T-helper 1 cell (primary cell): ENCODE results near the gene COL27A1.
"Not testable (repeated sequence)": the region's sequence is repeated elsewhere in the genome, so short reads cannot be mapped to it uniquely, and the experiment has no call there.

Experiments used
- DNase-seq, 5 donors: peaks; one replicate each; pipeline ENCODE4 v3.0.0-alpha.2; 2012 to 2020

The COL27A1 gene

DNA sequence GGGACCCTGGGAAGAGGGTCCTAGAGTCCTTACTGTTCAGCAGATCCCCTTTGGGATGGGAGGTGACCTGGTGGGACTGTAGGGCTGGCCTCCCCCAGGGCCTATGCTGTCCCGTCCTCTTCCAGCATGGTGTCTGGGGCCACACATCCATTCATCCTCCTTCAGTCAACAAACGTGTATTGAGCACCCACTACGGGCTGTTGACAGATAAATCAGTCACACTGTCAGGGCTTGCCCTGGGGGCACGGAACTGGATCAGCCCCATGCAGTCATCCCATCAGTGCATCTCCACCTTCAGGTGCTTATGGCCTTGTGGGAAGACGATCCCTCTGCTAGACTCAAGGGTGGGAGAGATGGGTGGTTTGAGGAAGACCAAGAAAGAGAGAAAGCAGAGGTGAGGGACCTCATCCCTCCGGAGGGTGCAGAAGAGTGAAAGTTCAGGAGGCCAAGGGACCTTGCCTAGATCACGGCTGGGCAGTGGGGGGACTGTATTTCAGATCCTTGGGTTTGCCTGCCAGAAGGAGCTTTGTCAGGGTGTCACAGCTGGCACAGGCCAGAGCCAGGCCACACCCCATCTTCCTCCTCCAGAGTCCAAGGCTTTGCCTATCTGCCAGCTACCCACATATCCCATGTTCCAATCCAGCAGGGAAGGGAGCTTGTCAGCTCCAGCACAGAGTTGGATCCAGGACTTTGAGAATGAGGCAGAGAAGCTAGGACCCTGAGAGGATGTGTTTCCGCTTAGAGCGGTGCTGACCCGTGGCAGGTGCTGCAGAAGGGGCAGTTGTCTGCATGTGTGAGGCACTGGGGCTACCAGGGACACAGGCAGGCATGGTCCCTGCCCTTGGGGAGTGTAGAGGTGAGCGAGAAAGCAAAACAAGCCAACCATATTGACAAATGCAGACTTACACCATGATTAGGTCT lies 30.5 kb downstream of the COL27A1 start:
- DNase-seq: no peak

DNA sequence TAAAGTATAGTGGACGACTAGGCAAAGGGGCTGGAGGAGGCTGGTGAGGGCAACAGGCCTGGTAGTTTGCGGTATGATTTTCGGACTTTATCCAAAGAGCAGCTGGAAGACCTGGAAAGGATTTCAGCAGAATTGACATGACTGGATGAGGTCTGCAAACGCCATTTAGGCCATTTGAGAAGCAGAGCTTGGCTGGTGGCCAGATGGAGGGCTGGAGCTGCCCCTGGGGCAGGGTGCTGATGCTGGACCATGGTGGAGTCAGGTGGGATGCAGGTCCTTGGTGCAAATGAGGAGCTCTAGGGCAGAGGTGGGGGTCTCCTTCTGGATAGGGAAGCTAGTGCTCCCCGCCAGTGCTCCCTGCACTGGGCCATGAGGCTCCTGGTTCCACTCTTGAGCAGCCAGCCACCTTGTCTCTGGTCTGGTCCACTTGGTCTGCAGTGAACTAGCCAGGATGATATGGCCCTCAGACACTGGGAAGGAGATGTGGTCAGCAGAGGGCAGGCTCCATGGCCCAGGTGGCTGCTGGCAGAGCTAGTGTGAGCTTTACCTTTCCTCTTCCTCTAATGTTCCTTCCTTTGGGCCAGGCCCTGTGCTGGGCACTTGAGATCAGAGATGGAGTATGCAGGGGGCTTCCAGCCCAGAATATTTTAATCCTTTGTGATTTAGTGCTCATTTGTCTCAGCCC lies 31.4 kb downstream of the COL27A1 start:
- no peak for DNase-seq

DNA sequence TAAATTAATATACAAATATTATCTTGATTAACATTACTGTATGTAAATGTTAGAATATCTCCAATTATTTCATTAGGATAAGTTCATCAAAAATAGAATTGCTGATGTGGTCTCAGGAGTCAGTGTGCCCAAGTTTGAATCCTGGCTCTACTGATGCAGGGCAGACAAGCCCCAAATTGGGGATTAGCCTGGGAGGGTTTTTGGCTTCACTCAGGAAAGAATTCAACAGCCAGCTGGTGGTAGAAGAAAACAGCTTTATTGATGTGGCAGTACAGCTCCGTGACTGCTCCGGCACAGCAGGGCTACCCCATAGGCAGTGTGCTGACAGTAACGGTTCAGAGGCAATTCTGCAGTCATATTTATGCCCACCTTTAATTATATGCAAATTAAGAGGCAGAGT lies 32.5 kb downstream of the COL27A1 start:
- no peak for DNase-seq

DNA sequence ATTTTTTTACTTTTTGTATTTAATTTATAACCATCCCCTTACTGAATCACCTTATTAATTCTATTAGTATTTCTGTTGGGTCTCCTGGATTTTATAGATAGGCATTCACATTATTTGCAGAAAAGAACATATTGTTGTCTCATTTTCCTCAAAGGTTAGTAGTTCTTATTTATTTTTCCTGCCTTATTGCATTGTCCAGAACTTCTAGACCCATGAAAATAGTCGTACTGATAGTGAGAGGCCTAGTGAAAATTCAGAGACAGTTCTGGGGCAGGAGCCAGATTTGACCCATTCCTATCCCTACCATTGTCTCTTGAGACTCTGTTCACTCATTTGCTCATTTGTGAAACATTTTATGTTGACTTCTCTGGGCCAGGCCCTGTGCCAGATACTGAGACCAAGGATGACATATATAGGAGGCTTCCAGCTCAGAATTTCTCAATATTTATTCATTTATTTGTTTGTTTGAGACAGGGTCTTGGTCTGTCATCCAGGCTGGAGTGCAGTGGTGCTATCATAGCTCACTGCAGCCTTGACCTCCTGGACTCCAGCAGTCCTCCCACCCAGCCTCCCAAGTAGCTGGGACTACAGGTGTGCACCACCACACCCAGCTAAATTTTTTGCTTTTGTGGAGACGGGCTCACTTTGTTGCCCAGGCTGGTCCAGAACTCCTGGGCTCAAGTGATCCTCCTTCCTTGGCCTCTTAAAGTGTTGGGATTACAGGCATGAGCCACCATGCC lies 34.7 kb downstream of the COL27A1 start:
- no peak for DNase-seq

DNA sequence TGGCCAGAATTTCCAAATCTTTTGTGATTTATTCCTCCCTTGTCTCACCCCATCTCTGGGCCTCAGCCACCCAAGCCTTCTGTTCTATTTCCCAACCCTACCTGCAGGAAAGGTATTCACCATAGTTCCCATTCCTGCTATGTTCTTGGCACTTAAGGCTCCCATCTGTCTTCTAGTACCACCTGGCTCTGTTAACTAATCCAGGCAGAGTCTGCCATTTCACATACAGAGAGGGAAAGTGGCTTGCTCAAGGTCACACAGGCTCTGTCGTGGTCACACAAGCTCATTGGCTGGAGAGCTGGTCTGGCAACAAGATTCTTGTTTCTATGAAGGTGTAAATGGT lies 35.2 kb downstream of the COL27A1 start:
- no peak for DNase-seq

DNA sequence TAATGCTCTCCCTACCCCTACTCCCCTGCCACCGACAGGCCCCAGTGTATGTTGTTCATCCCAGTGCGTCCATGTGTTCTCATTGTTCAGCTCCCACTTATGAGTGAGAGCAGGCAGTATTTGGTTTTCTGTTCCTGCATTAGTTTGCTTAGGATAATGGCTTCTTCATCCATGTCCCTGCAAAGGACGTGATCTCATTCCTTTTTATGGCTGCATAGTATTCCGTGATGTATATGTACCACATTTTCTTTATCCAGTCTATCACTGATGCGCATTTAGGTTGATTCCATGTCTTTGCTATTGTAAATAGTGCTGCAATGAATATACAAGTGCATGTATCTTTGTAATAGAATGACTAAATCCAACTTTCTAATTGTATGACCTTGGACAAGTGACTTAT lies 36.1 kb downstream of the COL27A1 start:
- DNase-seq: not testable (repeated sequence)

DNA sequence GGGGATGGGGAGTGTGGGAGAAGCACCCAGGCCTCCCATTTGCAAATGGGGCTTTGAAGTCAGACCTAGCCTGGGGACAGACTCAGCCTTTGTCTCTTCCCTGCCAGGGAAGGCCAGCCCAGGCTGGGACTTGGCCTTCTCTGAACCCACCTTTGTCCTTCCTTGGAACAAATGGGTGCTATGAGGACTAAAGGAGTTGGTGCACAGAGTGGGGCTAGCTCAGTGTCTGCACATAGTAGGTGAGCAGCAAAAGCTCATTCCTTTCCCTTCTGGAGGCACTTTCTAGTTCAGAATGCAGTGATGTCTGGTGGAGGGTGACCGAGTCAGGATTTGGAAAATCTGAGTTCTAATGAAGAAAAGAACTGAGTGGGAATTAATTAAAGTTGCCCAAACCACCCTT lies 37.2 kb downstream of the COL27A1 start:
- no peak for DNase-seq

DNA sequence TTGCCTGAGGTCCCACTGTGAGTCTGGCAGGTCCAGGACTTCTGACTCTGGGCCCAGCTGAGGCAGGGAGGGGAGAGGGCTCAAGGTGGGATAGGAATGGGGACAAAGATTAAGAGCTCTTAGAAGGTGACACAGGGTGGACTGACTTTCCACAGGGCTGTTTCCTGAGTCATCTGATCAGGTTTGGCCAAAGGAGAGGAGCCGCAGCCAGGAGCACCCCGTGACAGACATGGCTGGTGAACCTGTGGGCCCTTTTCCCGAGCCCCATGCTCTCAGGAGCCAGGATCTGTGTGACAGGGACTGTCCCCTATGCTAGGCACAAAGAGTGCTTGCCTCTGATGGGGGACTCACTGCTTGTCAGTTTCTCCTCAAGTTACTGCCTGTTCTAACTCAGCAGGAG lies 37.8 kb downstream of the COL27A1 start:
- DNase-seq: no peak

DNA sequence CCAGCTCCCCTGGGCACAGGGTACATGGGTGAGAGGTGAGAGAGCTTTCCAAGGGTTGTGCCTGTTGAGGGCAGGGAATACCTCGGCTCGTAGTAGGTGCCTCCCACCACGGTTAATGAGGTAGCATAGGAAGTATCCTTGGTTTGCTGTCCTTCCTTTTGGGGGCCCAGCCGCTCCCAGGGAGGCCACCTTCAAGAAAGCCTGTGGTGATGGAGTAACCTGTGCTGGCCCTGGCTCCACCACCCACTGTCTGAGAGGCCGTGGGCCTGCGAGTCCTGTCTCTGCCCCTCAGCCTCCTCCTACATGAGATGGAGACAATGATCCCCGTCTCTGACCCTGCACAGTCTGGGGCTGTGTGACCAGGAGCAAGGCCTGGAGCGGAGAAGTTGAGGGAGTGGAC lies 40.8 kb downstream of the COL27A1 start:
- DNase-seq: no peak

DNA sequence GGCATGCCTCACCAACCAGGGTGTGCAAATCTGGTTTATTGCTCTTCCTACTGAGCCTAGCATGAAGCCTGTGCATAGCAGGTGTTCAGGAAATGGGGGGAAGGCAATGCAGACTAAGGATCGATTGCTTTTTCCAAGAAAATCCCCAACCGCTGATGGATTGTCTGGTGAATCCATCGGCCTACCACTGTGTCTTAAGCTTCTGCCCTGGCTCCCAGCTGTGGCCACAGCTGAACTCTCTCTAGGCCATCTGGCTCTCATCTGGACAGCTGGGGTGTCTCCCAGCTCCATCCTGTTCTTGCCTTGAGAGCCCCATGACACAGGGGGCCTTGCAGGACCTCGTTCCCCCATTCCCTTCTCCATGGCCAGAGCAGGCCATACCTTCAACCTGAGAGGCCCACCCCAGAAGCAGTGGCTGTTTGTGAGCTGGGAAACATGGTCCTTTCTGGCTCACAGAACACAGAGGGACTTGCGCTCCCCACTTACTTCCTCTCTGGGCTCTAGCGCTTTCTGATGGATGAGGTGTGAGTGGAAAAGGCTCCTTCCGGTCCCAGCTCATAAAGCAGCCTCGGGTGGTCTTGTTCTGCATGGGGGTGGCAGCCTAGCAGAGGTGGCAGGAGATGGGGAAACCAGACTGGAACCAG lies 41.8 kb downstream of the COL27A1 start:
- DNase-seq: no peak

DNA sequence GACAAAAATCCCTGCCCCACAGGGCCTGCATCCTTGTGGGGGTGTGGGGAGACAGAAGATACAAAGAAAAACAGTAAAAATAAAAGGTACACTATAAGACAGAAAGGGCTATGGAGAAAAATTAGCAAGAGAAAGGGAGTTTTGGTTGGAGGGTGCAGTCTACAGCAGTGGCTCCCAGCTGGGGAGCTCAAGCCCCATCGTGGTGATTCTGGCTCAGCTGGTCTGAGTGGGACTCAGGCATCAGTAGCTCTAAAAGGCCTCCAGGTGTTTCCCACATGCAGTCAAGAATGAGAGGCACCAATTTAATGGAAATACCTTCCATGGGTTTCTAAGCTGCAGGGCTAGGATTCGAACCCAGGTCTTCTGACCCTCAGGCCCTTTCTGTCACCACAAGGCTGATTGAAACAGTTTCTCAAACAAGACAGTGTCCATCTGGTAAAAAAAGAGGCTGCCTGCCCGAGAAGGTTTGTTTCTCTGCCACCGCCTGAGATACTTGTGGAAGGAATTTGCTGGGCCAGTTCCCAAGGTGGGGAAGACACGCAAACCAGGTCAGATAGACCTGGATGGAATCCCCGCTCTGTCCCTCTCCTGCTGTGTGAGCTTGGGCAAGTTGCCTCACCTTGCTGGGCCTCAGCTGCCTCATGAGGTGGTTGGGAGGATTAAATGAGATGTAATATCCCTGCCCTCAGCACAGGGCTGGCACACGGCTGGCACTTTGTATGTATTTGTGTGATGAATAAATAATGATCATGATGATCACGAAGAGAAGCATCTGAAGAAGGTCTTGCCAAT lies 43.1 kb downstream of the COL27A1 start:
- no peak for DNase-seq

DNA sequence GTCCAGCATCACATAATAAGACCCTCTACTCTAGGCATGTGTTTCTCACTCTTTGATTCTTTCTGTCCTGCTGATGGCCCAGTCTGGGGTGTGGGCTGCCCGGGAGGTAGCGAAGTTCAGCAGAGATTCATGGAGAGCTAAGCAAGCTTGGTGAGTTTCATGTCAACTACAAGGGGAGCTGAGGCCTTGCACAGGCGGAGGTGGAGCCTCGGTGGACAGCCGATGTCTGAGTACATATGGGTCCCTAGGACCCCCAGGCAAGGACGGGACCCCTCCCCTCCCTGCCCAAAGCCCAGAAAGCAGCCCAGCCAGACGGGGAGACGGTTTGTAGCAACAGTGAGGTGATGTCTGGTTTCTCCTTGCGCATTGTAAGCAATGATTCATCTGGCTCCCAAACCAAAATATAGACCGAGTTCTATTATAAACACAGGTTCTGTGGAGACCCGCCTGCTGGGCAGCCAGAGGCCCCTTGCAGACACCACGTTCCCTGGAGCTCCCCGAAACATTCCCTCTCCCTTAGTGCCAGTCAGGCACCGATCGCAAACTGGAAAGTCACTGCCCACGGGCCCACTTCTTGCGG lies 45.5 kb downstream of the COL27A1 start:
- no peak for DNase-seq

DNA sequence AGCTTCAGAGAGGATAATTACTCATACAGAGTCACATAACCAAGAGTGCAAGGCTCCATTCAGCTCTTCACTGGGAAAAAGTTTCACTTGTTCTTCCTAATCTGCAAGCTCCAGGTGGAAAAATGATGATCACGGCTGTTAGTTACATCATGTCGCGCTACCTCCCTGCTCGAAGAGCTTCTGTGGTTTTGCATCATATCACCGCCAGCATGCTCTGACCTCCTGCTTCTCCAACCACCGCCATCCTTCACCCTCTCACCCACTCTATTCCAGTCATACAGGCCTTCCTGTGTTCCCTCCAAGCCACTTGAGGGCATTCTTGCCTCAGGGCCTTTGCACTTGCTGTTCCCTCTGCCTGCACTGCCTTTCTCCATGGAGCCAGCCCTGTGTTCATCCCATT lies 47.1 kb downstream of the COL27A1 start:
- no peak for DNase-seq

DNA sequence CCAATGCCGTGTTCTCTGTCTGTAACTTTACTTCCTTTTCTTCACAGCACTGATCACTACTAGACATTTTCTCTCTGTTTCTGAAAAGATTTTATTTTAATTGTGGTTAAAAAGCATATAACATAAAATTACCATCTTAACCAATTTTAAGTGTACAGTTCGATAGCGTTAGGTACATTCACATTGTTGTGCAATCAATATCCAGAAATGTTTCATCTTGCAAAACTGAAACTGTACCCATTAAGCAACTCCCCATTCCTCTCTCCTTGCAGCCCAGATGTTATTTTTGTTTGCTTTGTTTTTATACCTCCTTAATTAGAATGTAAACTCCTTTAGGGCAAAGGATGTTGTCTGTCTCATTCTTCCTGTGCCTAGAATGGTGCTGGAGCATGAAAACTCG lies 47.5 kb downstream of the COL27A1 start:
- no peak for DNase-seq

DNA sequence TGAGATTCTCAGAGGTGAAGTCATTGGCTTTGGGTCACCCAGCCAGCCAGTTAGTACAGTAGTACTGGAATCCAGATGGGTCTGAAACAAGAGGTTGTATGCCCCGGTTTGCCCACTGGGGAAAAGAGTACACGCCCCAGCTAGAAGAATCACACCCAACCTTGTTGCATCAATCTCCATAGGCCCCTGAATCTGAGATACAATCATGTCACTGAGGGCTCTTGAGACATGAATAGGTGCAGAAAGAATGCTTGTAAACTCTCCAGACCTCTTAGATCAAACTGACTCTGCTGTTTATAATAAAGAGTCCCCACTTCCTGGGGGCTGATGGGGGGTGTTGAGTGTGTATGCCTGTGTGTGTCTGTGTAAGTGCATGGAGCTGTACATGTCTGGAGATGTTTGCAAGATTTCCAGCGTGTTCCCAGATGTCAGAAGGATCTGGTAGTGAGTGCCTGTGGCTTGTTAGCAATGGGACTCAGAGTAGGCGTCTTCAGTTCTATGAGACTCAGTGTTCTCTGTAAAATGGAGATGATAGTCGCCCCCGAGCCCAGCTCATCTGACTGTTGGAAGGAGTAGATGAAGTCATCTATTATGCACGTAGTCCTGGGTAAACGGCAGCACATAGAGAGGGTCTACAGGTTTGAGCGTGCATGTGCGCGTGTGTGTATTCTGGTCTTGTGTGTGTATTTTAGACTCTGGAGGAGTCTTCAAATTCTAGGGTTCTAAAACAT lies 48.2 kb downstream of the COL27A1 start:
- DNase-seq: no peak

DNA sequence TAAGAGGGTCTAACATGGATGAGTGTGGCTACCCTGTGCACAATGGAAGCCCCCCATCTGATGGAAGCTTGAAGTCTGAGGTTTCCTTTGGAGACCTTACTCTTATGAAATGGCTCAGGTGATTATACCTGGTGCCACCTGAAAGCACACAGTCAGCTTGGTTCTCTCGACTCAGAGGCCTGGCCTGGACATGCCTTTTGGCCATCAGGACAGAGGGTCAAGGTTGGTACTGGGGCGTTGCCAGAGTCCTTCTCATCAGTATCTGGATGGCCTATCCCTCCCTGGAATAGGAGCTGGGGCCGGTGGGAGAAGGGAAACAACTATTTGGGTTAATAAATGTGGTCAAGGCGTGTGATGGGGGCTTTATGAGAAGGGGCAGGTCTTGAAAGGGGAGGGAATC lies 48.9 kb downstream of the COL27A1 start:
- no peak for DNase-seq

DNA sequence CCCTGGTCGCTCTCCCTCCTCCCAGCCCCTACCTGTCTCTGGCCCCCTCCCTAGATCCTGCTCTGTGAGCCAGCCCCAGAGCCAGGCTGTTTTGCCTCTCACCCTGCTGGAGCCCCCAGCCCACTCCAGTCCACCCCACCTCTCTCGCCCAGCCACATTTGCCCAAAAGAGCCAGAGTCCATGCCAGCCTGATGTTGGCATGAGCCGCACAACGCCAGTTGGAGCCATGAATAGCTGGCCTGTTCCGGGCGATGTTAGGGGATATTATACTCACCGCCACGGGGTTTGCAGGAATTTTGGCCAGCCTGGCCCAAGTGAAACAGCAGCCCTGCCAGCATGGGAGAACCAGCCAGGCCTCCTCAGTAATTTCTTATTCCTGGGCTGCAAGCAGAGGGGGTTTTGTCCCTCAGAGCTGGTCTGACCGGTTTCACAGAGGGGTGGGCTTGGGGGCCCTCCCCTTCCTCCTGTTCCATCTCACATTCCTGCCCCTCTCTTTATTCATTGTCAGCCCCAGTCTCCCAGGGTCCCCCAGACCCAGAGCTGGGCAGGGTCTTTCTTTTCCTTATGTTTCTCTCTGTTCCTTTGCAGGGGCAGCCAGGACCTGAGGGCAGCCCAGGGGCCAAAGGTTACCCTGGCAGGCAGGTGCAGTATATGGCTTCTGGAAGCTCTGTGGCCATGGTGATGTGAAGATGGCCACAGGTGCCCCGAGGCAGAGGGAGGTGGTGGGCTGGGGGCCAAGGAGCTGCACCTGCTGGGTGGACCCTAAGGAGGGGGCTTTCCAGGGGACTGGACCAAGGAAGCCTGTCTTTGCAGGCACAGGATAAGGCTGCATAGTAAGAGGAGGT lies 50.1 kb downstream of the COL27A1 start:
- DNase-seq: no peak

DNA sequence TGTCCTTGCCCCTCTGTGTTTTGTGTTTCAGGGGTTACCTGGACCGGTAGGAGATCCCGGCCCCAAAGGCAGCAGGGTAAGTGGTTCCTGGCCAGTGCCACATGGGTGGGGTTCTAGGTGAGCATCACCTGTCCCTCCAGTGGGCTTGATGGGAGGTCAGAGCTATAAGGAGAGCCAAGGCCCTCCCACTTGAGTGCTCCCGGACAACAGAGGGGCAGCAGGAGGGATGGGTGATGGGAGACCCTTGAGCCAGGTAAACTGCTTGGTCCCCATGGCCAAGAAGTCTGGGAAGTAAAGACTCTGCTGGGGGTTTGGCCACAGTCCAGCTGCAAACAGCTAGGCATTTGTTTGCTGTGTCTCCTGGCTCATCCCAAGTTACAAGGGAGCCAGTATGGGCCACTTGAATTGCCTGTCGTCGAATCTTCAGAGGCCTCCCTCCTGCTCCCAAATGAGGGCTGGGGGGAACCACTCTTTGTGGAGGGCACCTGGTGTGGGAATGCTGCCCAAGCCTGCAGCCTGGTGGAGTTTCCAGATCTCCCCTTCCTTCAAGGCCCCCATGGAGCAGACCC lies 51.0 kb downstream of the COL27A1 start:
- no peak for DNase-seq

DNA sequence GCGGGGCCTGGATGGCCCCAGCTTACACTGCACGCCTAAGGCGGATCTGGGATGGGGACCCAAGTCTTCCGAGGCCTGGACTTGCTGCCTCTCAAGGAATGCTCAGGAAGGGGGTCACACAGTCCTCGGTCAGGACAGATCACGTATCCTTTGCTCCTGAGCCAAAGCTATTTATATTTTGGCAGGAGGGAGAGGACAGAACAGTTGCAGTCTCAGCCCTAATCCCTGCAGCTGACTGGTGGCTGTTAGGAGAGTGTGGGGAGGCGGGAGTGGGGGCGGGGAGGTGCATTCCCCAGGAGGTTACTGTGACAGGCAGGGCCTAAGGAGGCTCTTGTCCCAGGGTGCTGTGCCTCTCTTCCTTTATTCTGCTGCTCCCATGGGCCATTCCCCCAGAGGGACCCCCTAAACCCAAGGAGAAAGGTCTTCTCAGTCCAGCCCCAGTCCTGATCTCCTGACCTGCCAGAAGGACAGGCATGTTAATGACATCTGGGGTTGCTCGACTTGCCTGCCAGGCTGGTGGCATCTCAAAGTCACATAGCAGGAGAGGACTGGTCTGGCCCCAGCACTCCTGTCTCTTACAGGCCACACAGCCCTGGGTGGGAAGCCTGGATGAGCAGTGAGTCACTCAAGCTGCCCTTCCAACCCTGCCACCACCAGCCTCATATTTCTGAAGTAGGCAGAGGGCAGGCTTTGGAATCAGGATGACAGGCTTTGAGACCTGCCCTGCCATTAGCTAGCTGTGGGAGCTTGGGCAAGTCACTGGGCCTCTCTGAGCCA lies 51.9 kb downstream of the COL27A1 start:
- no peak for DNase-seq
